Bone marrow (tissue), 2 donors: Measurements from ENCODE around the gene NCL.
"Not testable (repeated sequence)": the region's sequence is repeated elsewhere in the genome, so short reads cannot be mapped to it uniquely, and the experiment has no call there.

Source experiments
- DNase-seq, 2 donors: peaks; one replicate each; lab custom pipeline; 2025; lab: John Stamatoyannopoulos, UW

Gene NCL

GRCh38 chr2:231405601-231406367, 58.5 kb downstream of the NCL start:
- DNase-seq: not testable (repeated sequence)

DNA sequence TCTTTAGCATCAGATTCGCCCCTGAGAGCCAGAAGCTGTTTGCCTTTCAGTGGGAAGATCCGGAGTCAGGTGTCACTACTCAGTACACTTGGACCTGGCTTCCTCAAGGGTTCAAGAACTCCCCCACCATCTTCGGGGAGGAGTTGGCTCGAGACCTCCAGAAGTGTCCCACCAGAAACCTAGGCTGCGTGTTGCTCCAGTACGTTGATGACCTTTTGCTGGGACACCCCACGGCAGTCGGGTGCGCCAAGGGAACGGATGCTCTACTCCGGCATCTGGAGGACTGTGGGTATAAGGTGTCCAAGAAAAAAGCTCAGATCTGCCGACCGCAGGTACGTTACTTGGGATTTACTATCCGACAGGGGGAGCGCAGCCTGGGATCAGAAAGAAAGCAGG, 60.1 kb downstream of the NCL start:
- DNase-seq: not testable (repeated sequence)
